Activated T-helper 1 cell treated with anti-CD3 and anti-CD28 coated beads, Interleukin-2, amount 50 U/mL, for 16 hours (primary cell): Measurements from ENCODE around the gene POLE.

Experiments used
- DNase-seq, 2 donors: peaks; one replicate each; pipeline ENCODE4 v3.0.0-alpha.2; 2020; ENCODE audit warnings: low read depth in 1 of 2, low spot score in 1 of 2

POLE gene

GRCh38 chr12:132633901-132634300, 53.2 kb downstream of the POLE start:
- no peak for DNase-seq

- DNase-seq: no peak
Observed at GRCh38 chr12:132633398-132633797, 53.7 kb downstream of the POLE start.

- DNase-seq: no peak
Observed at GRCh38 chr12:132632521-132633228, 54.5 kb downstream of the POLE start.

DNA sequence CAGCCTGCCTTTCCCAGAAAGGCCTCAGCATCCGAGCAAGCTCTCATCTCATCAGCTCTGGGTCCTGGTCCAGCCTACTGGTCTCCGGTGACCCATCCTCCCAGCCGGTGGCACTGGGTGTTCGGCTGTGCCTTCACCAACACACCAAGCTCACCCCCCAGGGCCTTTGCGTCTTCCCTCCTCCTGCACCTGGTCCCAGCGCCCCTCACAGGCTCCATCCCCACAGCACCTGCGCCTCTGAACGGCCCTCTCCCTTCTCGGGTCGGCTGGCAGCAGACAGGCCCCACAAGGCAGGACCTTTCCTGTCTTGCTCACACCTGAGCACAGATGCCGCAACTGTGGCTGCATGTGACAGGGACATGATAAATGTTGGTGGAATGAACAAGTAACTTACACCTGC, 55.5 kb downstream of the POLE start:
- no peak for DNase-seq

GRCh38 chr12:132630672-132631071, 56.5 kb downstream of the POLE start:
- DNase-seq: no peak

- no peak for DNase-seq
Observed at GRCh38 chr12:132629330-132629729, 57.8 kb downstream of the POLE start.

- no peak for DNase-seq
Observed at GRCh38 chr12:132625731-132626430, 61.3 kb downstream of the POLE start.

DNA sequence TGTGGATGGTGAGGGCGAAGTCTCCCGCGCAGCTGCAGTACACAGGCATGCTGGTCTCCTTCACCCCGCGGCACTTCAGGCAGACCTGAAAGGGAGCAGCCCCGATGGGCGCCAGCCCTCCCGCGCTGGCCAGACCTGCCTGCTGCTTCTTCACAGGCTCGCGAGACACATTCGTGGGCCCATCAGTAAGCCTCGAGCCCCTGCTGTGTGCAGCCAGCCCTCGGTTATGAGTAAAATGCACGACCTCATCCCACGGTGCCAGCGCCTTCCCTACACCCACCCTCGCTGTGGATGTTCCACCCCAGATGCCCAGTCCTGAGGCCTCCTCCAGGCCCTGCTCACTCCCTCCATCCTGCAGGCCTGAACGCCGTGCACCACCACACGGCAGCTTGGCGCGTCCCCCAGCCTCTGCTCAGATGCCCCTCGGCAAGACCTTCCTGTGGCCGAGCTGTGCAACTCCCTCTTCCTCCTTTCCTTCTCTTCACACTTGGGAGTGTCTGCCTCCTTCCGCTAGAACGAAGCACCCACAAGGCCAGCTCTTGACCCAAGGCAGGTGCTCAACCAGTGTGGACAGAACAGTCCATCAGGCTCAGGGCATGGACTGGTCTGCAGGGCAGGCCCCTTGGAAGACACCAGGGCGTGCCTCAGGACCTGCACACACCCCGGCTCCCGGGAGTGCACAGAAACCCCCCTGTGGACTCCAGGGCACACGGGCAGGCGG, 62.1 kb downstream of the POLE start:
- DNase-seq: no peak

GRCh38 chr12:132624186-132624855, 62.8 kb downstream of the POLE start:
- DNase-seq: no peak

- no peak for DNase-seq
Observed at GRCh38 chr12:132623072-132623869, 63.9 kb downstream of the POLE start.

GRCh38 chr12:132622437-132623071, 64.6 kb downstream of the POLE start:
- DNase-seq: no peak

DNA sequence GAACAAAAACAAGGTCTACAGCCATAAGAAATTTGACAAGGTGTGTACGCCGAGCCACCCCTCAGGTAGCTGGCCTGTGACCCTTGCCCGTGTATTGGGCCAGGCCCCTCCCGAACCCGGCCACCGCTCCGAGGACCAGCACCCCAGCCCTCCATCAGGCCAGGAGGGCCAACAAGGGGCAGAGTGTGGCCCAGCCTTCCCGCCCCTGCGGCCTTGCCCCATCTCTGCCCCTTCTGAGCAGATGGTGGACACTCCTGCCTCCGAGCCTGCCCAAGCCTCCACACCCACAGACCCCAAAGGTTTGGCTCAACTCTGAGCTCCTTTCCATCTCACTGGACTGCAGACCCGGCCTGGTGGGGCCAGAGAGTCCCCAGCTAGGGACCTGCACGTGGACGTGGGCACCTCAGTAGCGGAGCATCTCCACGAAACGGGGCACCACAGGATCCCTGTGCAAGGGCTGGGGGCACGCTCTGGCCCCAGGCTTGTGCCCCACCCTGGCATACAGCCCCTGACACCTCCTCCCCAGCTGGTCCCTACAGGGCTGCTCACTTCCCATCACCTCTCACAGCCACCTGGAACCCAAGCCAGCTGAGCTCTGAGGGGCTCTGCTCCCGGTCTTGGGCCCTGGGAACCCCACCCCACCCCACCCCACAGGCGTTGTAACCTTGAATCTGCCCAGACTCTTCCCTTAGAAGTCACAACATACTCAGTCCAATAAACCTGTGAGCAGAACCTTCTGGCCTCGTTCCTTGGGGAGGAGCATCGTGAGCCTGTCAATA, 65.3 kb downstream of the POLE start:
- DNase-seq: no peak

GRCh38 chr12:132620899-132621656, 66.1 kb downstream of the POLE start:
- no peak for DNase-seq

- no peak for DNase-seq
Observed at GRCh38 chr12:132620113-132620898, 66.8 kb downstream of the POLE start.

DNA sequence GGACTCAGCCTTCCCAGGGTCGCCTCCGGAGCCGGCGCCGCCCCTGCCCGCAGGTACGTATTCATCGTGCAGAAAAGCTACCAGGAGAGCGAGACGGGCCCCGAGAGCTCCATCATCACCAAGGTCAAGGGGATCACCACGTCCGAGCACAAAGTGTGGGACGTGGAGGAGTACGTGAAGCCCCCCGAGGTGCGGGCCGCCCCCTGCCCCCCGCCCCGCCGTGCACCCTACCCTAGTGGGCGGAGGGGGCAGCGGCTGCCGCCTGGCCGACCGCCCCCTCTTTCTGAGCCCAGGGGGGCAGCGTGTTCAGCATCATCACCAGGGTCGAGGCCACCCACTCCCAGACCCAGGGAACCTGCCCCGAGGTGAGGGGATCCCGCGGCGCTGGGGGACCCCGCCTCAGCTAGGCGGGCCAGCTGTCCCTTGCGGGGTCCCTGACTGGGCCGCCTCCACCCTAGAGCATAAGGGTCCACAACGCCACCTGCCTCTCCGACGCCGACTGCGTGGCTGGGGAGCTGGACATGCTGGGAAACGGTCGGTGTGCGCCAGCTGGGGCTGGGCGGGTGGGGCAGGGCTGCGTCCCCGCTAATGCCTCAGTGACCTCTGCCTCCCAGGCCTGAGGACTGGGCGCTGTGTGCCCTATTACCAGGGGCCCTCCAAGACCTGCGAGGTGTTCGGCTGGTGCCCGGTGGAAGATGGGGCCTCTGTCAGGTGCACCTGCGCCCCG, 67.6 kb downstream of the POLE start:
- no peak for DNase-seq

DNA sequence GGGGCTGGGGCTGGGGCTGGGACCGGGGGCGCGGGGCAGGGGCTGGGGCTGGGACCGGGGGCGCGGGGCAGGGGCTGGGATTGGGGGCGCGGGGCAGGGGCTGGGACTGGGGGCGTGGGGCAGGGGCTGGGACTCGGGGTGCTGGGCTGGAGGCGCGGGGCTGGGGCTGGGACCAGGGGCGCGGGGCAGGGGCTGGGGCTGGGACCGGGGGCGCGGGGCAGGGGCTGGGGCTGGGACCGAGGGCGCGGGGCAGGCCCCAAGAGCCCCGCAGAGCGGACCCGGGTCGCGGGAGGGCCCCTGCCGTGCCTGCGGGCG, 68.1 kb downstream of the POLE start:
- no peak for DNase-seq

DNA sequence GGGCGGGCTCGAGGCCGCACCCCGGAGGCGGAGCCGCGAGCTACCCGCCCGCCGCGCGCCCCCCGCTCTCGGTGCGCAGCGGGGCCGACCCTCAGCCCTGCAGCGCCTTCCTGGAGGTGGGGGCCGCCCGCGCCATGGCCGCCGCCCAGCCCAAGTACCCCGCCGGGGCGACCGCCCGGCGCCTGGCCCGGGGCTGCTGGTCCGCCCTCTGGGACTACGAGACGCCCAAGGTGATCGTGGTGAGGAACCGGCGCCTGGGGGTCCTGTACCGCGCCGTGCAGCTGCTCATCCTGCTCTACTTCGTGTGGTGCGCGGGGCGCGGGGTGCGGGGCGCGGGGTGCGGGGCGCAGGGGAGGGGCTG, 68.5 kb downstream of the POLE start, which contains the start of gene P2RX2:
Gene P2RX2 (plus strand): TSS at position 94 of the 361 bp plus-strand sequence. CDS start 41 bp downstream, at position 135.
- DNase-seq: no peak
